MM.1S (cell line): ENCODE results near the gene TBC1D5.

ENCODE experiments used
- EZH2 ChIP-seq: fragments of 300-600 bp; sonication (generic); optimal IDR thresholded peaks from 2 replicates; pipeline ENCODE3; 2017; ENCODE audit warnings: low read depth, mild to moderate bottlenecking, antibody characterized with exemption, low read length, mixed read lengths
- TF ChIP-seq, protein P1 (sequence below): fragments of 300-600 bp; sonication (generic); IDR thresholded peaks from 2 replicates; pipeline ENCODE4 v1.5.1; 2016; ENCODE audit warnings: antibody characterized with exemption, low read length, mixed read lengths

DNA sequence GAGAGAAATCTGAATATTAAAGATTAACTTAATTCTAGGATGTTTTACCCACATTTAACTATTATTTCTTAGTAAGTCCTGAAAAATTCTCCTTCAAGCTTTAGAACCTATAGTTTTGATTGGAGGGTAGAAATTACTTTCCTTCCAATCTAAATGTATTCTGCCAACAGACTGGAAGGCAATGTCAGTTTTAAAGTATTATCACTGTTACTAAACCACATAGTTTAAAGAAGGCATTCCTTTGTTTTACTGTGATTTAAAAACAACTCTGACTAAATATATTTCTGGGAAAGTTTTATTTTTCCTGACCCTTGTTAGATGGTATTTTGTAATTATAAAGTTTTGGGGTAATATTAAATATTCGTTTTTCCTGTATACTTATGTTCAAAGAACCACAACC, 382.5 kb downstream of the TBC1D5 start:
- TF ChIP-seq, protein P1, sequence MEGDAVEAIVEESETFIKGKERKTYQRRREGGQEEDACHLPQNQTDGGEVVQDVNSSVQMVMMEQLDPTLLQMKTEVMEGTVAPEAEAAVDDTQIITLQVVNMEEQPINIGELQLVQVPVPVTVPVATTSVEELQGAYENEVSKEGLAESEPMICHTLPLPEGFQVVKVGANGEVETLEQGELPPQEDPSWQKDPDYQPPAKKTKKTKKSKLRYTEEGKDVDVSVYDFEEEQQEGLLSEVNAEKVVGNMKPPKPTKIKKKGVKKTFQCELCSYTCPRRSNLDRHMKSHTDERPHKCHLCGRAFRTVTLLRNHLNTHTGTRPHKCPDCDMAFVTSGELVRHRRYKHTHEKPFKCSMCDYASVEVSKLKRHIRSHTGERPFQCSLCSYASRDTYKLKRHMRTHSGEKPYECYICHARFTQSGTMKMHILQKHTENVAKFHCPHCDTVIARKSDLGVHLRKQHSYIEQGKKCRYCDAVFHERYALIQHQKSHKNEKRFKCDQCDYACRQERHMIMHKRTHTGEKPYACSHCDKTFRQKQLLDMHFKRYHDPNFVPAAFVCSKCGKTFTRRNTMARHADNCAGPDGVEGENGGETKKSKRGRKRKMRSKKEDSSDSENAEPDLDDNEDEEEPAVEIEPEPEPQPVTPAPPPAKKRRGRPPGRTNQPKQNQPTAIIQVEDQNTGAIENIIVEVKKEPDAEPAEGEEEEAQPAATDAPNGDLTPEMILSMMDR = no peak
- TF ChIP-seq EZH2 = no peak
